ENCODE results near the gene CSNK1E.

DNA sequence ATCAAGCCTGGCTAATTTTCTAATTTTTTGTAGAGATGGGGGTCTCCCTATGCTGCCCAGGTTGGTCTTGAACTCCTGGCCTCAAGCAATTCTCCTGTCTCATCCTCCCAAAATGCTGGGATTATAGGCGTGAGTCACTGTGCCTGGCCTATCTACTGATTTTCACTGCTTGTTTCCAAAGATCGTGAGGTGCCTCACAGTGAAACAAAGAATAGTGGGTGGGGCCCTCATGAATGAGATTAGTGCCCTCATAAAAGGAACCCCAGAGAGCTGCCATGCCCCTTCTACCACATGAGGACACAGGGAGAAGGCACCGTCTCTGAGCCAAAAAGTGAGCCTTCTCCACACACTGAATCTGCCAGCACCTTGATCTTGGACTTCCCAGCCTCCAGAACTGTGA lies 67.9 kb downstream of the CSNK1E start:
- no peak for TF ChIP-seq CTCF (IDR thresholded peaks at IDR 0.05; ENCODE audit: control extremely low read depth in 1 of 3, insufficient read depth in 1 of 3, low read depth in 1 of 3, low read length in 3 of 3)
- TF ChIP-seq USF2 (IDR thresholded peaks at IDR 0.05; ENCODE audit: low read length), result no peak
- TF ChIP-seq TBP (IDR thresholded peaks at IDR 0.05; ENCODE audit: low read depth, low read length), result no peak
- TF ChIP-seq RFX5 (IDR thresholded peaks at IDR 0.05; ENCODE audit: borderline replicate concordance, low read depth, low read length), result no peak
- TF ChIP-seq ZNF274 (IDR thresholded peaks at IDR 0.05; ENCODE audit: borderline replicate concordance, extremely low read depth, low read length), result no peak

Measured in H1 (cell line).